Measurements from ENCODE around the gene ERBB4.
"Not testable (repeated sequence)": the region's sequence is repeated elsewhere in the genome, so short reads cannot be mapped to it uniquely, and the experiment has no call there.

The ERBB4 gene

GRCh38 chr2:212311807-212312404 lies 226.7 kb downstream of the ERBB4 start:
- in situ Hi-C loops (cut with MboI; ENCODE audit: low sequenced_read_pairs) = no loop called here

GRCh38 chr2:212299943-212300342 lies 238.7 kb downstream of the ERBB4 start:
- in situ Hi-C loops (cut with MboI; ENCODE audit: low sequenced_read_pairs) = no loop called here

- in situ Hi-C loops (cut with MboI; ENCODE audit: low sequenced_read_pairs) = no loop called here
Measured at GRCh38 chr2:212299333-212299732, 239.3 kb downstream of the ERBB4 start.

- in situ Hi-C loops (cut with MboI; ENCODE audit: low sequenced_read_pairs) = no loop called here
Measured at GRCh38 chr2:212295571-212295970, 243.0 kb downstream of the ERBB4 start.

- in situ Hi-C loops (cut with MboI; ENCODE audit: low sequenced_read_pairs) = no loop called here
Measured at GRCh38 chr2:212294816-212295215, 243.8 kb downstream of the ERBB4 start.

GRCh38 chr2:212289301-212289700 lies 249.3 kb downstream of the ERBB4 start:
- in situ Hi-C loops (cut with MboI; ENCODE audit: low sequenced_read_pairs) = no loop called here

GRCh38 chr2:212288308-212288707 lies 250.3 kb downstream of the ERBB4 start:
- in situ Hi-C loops (cut with MboI; ENCODE audit: low sequenced_read_pairs) = no loop called here

GRCh38 chr2:212284166-212284565 lies 254.4 kb downstream of the ERBB4 start:
- in situ Hi-C loops (cut with MboI; ENCODE audit: low sequenced_read_pairs) = no loop called here

- in situ Hi-C loops (cut with MboI; ENCODE audit: low sequenced_read_pairs) = no loop called here
Measured at GRCh38 chr2:212282671-212283261, 255.8 kb downstream of the ERBB4 start.

GRCh38 chr2:212276813-212277212 lies 261.8 kb downstream of the ERBB4 start:
- in situ Hi-C loops (cut with MboI; ENCODE audit: low sequenced_read_pairs) = no loop called here

- in situ Hi-C loops (cut with MboI; ENCODE audit: low sequenced_read_pairs) = no loop called here
Measured at GRCh38 chr2:212274215-212274614, 264.4 kb downstream of the ERBB4 start.

- in situ Hi-C loops (cut with MboI; ENCODE audit: low sequenced_read_pairs) = no loop called here
Measured at GRCh38 chr2:212271583-212271982, 267.0 kb downstream of the ERBB4 start.

GRCh38 chr2:212269005-212269404 lies 269.6 kb downstream of the ERBB4 start:
- in situ Hi-C loops (cut with MboI; ENCODE audit: low sequenced_read_pairs) = no loop called here

GRCh38 chr2:212266297-212266696 lies 272.3 kb downstream of the ERBB4 start:
- in situ Hi-C loops (cut with MboI; ENCODE audit: low sequenced_read_pairs) = no loop called here

GRCh38 chr2:212265777-212266176 lies 272.8 kb downstream of the ERBB4 start:
- in situ Hi-C loops (cut with MboI; ENCODE audit: low sequenced_read_pairs) = no loop called here

GRCh38 chr2:212264187-212264586 lies 274.4 kb downstream of the ERBB4 start:
- in situ Hi-C loops (cut with MboI; ENCODE audit: low sequenced_read_pairs) = no loop called here

- in situ Hi-C loops (cut with MboI; ENCODE audit: low sequenced_read_pairs) = no loop called here
Measured at GRCh38 chr2:212259226-212259625, 279.4 kb downstream of the ERBB4 start.

GRCh38 chr2:212254339-212254738 lies 284.3 kb downstream of the ERBB4 start:
- in situ Hi-C loops (cut with MboI; ENCODE audit: low sequenced_read_pairs) = no loop called here

- in situ Hi-C loops (cut with MboI; ENCODE audit: low sequenced_read_pairs) = no loop called here
Measured at GRCh38 chr2:212249451-212249850, 289.2 kb downstream of the ERBB4 start.

- in situ Hi-C loops (cut with MboI; ENCODE audit: low sequenced_read_pairs) = no loop called here
Measured at GRCh38 chr2:212245880-212246279, 292.7 kb downstream of the ERBB4 start.

- in situ Hi-C loops (cut with MboI; ENCODE audit: low sequenced_read_pairs) = no loop called here
Measured at GRCh38 chr2:212242724-212243123, 295.9 kb downstream of the ERBB4 start.

- in situ Hi-C loops (cut with MboI; ENCODE audit: low sequenced_read_pairs) = not testable (repeated sequence)
Measured at GRCh38 chr2:212238152-212238551, 300.4 kb downstream of the ERBB4 start.

Data from HL-60/S4 treated with phorbol 12-myristate 13-acetate at 8.2 ng/mL for 4 days and 3 days (cell line).